Daoy (cell line): ENCODE data around the gene SERBP1. TPM values are rescaled to one million over a fixed set of nuclear protein-coding genes. Genes with fewer than 3 reads are reported as not detected.

ENCODE experiments used
- DNase-seq: peaks from one replicate; pipeline ENCODE4 v3.0.0-alpha.2; 2015; ENCODE audit warnings: low read depth
- total RNA-seq: library from RNA; depleted of rRNA; stranded (reverse); fragments of >200 nt; shearing (Covaris generic); gene quantifications from 2 replicates; pipeline ENCODE4 v1.2.3, GENCODE V29; 2014; rRNA removed

Gene SERBP1
- total RNA-seq, 1 experiment from 2014 or later: 712 TPM

- DNase-seq: peak; percentile 28
These were observed 62.7 kb downstream of the SERBP1 start for GRCh38 chr1:67367370-67368045.

DNA sequence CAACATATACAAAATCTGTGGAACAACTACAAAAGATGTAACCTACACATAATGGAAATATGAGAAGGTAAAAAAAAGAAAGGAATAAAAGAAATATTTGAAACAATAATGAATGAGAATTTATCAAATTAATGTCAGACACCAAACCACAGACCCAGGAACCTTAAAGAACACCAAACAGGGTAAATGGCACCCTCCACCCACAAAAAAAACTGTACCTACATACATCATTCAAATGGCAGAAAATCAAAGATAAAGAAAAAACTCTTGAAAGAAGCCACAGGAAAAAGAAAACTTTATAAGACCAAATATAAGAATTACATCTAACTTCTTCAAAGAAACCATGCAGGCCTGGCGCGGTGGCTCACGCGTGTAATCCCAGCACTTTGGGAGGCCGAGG, 68.6 kb downstream of the SERBP1 start:
- no peak for DNase-seq

- DNase-seq: no peak
These were observed 70.6 kb downstream of the SERBP1 start for GRCh38 chr1:67359592-67359991.

Other genes starting within 250 kb of the SERBP1 start
- gene IL12RB2, start 122.5 kb downstream of the SERBP1 start, total RNA-seq: 0.57 and 0.80 TPM in 2 replicates